ENCODE data around the gene NUBP2. TPM values are rescaled to one million over a fixed set of nuclear protein-coding genes. Genes with fewer than 3 reads are reported as not detected.

Gene NUBP2
- total and polyA plus RNA-seq, 2 donors (not counting 3 experiments of a cell fraction or from before 2014, with no cell fraction given) = 55.0 to 69.6 TPM

GRCh38 chr16:1762196-1762878, 20.4 kb upstream of the NUBP2 start:
- ChIA-PET POLR2A (no interaction called here), CTCF (interaction anchor here (0.9 kb wide), 1 partner anchor 59 kb away, joined by 3 read pairs; no protein-coding TSS in a partner anchor)
- TF ChIP-seq POLR2A (IDR thresholded peaks at IDR 0.05; ENCODE audit: low read depth, low read length) = no peak
- TF ChIP-seq JUN (IDR thresholded peaks at IDR 0.05; ENCODE audit: borderline replicate concordance, insufficient read depth, insufficient read length, low read depth) = no peak
- no peak for TF ChIP-seq POLR2AphosphoS5 (IDR thresholded peaks at IDR 0.05; ENCODE audit: insufficient read depth, low read depth, low read length)
- TF ChIP-seq MAX (IDR thresholded peaks at IDR 0.05; ENCODE audit: insufficient read depth, insufficient read length) = no peak
- TF ChIP-seq FOS (IDR thresholded peaks at IDR 0.05; ENCODE audit: borderline replicate concordance, insufficient read depth, low read length) = no peak
- TF ChIP-seq CTCF (IDR thresholded peaks at IDR 0.05; ENCODE audit: extremely low read depth in 1 of 2, insufficient read depth in 1 of 2, low read depth in 1 of 2, low read length in 2 of 2) = no peak
- peaks cover 5 to 54% of the 10 kb centered on the region in 2 experiments for H3K36me3 ChIP-seq (ENCODE audit: control insufficient read depth in 2 of 2, extremely low read depth in 1 of 2, insufficient read depth in 2 of 2, low read length in 2 of 2)
- no peak for DNase-seq (ENCODE audit: low read depth, low spot score)
- H3K9me3 ChIP-seq (replicated peaks; ENCODE audit: control insufficient read depth, insufficient read depth, low read length) = no peaks in the 10 kb centered on the region
- no peak overlapping the region for H2AFZ ChIP-seq (ENCODE audit: low read depth, low read length)
- no peaks in the 10 kb centered on the region for H4K20me1 ChIP-seq (replicated peaks; ENCODE audit: control insufficient read depth, extremely low read depth, insufficient read depth, low read length)
- H3K4me3 ChIP-seq (replicated peaks in 1 of 3; ENCODE audit: insufficient read depth in 1 of 3, low read depth in 1 of 3, low read length in 3 of 3) = no peak overlapping the region
- no peaks in the 10 kb centered on the region for H3K27me3 ChIP-seq (ENCODE audit: control insufficient read depth in 2 of 2, insufficient read depth in 2 of 2, low read length in 2 of 2)
- intact Hi-C loops (cut with micrococcal nuclease) = no loop called here
- no peak for FAIRE-seq
- no peak overlapping the region for H3K27ac ChIP-seq (ENCODE audit: insufficient read depth, low read depth, low read length)
- no peak overlapping the region for H3K9ac ChIP-seq (replicated peaks; ENCODE audit: extremely low read depth, insufficient read depth, low read length)
- no peaks in the 10 kb centered on the region for H3K79me2 ChIP-seq (ENCODE audit: control insufficient read depth, insufficient read depth, low read length)
- dilution Hi-C loops (cut with MboI; ENCODE audit: extremely low pct_ligation_motif_present, low sequenced_read_pairs) = no loop called here
- no peaks in the 10 kb centered on the region for H3K9me1 ChIP-seq (replicated peaks; ENCODE audit: control insufficient read depth, extremely low read depth, insufficient read depth, low read length)
- H3K4me1 ChIP-seq (ENCODE audit: control insufficient read depth, extremely low read depth, insufficient read depth, low read length) = no peaks in the 10 kb centered on the region
- no TSS peak for BruUV-seq (replicated peaks)
- H3K4me2 ChIP-seq (ENCODE audit: insufficient read depth, low read length) = no peak overlapping the region
